Esophagus mucosa (tissue), 1 donor: ENCODE data around the gene RGS14. TPM values are rescaled to one million over a fixed set of nuclear protein-coding genes. Genes with fewer than 3 reads are reported as not detected.
"Not testable (repeated sequence)": the region's sequence is repeated elsewhere in the genome, so short reads cannot be mapped to it uniquely, and the experiment has no call there.

ENCODE experiments used
- ATAC-seq: fragments of 200-7000 bp; cut with Tn5 transposase; one replicate; pipeline ENCODE4 v1.9.1; 2020
- total RNA-seq: library from RNA; stranded (reverse); gene quantifications from one replicate; pipeline ENCODE4 v1.2.4, GENCODE V29; 2023
- donor health status: DM: yes; HTN: yes; CAD: no.

The RGS14 gene
- total RNA-seq, 1 donor from 2014 or later = 59.5 TPM

GRCh38 chr5:177365845-177366527 lies 8.3 kb downstream of the RGS14 start:
- no peak for ATAC-seq

- ATAC-seq = peak; percentile 16
These were observed 9.0 kb downstream of the RGS14 start for GRCh38 chr5:177366528-177367322.

GRCh38 chr5:177367323-177367848 lies 9.7 kb downstream of the RGS14 start:
- no peak for ATAC-seq

- ATAC-seq = peak; percentile 38
These were observed 10.5 kb downstream of the RGS14 start for GRCh38 chr5:177367981-177368868.

- no peak for ATAC-seq
These were observed 11.3 kb downstream of the RGS14 start for GRCh38 chr5:177368869-177369644.

GRCh38 chr5:177369645-177370440 lies 12.1 kb downstream of the RGS14 start:
- ATAC-seq = no peak

- peak; percentile 73 for ATAC-seq
These were observed 12.9 kb downstream of the RGS14 start for GRCh38 chr5:177370488-177371119.

GRCh38 chr5:177371120-177372033 lies 13.7 kb downstream of the RGS14 start:
- ATAC-seq = no peak

GRCh38 chr5:177372034-177372896 lies 14.5 kb downstream of the RGS14 start:
- peak; percentile 55 for ATAC-seq

GRCh38 chr5:177372910-177373309 lies 15.2 kb downstream of the RGS14 start:
- no peak for ATAC-seq

GRCh38 chr5:177373806-177374205 lies 16.1 kb downstream of the RGS14 start:
- peak; percentile 48 for ATAC-seq

GRCh38 chr5:177374211-177374610 lies 16.5 kb downstream of the RGS14 start:
- peak; percentile 12 for ATAC-seq

GRCh38 chr5:177375516-177375915 lies 17.8 kb downstream of the RGS14 start:
- ATAC-seq = not testable (repeated sequence)

- ATAC-seq = no peak
These were observed 18.4 kb downstream of the RGS14 start for GRCh38 chr5:177376107-177376506.

- ATAC-seq = no peak
These were observed 20.4 kb downstream of the RGS14 start for GRCh38 chr5:177377851-177378776.

GRCh38 chr5:177378884-177379883 lies 21.5 kb downstream of the RGS14 start:
- peak; percentile 88 for ATAC-seq
